NCI-H187 (cell line): Measurements from ENCODE around the gene SIGLEC10.

Experiments used
- DNase-seq, 2 experiments: peaks; one replicate each; lab custom pipeline; 2025; lab: John Stamatoyannopoulos, UW

Gene SIGLEC10

DNA sequence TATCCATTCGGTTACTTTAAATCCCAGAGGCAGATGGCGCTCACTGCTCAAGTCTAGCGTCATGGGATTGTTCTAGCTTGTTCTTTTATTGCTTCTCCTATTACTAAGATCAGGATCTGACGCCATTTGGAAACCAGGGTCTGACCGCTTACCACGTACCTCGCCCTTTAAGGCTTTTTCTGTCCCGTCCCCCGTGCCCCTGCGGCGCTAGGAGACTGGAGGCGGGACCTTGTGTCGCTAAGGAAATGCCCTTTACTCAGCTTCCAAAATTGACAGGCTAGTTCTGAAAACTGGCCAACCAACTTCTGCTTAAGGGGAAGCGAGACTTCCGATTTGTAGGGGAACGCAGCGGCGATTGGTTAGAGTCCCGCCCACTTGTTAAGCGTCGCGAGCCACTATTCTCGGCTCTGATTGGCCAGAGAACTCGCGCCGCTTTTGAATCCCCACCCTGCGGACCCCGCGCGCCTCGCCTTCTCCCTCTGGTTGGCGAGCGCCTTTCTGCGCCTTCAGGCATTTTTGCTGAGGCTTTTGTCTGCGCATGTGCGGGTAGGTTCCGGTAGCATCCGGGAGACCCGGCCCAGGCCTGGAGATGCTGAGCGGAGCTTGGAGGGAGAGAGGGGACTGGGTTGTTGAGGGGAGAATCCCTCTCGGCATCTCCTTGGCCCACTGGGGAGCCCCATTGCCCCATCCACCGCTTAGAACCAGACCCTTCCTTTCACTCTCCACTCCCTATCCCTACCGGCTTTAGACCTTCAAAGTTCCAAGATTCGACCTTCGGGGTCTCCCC is 23.2 kb downstream of the SIGLEC10 start:
- no peak for DNase-seq

DNA sequence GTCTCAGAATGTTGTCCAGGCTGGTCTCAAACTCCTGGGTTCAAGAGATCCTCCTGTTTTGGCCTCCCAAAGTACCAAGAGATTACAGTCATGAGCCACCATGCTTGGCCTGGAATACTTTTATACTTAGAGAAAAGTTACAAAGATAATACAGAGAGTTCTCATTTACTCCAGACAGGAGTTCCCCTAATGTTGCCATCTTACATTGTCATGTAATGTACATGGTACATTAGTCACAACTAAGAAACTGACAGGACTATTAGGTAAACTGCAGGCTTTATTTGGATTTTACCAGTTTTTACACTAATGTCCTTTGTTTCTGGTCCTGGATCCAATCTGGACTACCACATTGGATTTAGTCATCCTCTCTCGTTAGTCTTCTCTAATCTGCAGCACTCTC is 24.7 kb downstream of the SIGLEC10 start:
- DNase-seq, result no peak

DNA sequence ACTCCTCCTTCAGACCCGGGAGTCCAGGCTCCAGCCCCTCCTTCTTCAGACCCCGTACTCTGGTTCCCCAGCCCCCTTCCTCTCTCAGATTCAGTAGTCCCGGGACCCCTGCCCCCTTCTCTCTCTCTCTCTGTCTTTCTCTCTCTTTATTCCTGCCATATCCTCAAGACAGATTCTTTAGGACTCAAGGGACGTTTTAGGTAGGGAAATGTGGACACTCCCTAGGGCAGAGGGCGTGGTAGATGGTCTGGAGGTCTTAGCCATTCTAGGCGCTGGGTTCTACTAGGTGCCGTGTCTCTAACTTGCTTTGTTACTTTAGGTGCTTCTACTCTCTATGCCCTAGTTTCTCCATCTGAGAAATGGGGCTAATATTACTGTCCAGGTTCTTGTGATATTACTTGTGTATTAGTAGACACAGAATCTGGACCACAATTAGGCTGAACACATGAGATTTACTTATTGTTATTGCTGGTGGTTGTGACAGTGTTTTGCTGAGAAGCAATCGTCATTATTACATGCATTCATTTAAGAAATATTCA is 26.3 kb downstream of the SIGLEC10 start:
- no peak for DNase-seq

DNA sequence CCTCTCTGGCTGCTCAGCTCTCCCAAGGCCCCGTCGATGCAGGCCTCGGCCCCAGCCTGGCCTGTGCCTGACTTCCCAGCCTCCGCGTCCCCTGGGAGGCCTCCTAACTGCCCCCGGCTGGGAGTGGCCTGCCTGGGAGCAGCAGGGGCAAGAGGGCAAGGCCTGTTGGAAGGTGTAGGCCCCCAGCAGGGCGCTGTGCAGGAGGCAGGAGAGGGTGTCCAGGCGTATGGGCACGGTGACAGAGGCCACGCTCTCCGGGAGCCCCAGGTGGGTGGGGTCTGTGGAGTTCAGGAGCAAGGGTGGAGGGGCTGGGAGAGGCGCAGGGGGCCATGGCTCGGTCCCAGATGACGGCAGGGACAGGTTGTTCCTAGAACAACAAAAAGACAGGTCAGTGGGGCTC is 28.3 kb downstream of the SIGLEC10 start:
- DNase-seq, result no peak

DNA sequence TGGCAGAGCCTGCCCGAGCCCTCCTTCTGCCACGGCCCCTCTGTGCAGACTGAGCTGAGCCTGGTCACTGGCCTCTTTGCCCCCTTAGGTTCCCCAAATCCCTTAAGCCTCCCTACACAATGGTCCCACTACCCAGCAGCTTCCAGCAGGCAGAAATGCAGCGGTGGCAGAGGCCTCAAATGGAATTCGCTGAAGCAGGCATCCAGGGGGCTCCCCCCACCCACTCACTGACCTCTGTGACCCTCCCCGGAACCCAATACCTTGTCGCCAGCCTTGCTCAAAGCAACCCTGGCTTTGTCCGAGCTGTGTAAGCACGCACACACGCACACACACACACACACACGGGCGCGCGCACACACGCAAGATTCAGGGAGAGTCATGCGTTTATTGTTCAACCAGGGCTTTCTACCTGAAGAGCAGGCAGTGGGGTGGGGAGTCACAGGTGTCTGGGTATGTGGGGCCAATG is 29.5 kb downstream of the SIGLEC10 start, which contains the start of gene LIM2:
Gene LIM2 (minus strand): TSS at position 51 of the 466 bp plus-strand sequence. CDS start 531 bp downstream, outside the sequence.
- no peak for DNase-seq

DNA sequence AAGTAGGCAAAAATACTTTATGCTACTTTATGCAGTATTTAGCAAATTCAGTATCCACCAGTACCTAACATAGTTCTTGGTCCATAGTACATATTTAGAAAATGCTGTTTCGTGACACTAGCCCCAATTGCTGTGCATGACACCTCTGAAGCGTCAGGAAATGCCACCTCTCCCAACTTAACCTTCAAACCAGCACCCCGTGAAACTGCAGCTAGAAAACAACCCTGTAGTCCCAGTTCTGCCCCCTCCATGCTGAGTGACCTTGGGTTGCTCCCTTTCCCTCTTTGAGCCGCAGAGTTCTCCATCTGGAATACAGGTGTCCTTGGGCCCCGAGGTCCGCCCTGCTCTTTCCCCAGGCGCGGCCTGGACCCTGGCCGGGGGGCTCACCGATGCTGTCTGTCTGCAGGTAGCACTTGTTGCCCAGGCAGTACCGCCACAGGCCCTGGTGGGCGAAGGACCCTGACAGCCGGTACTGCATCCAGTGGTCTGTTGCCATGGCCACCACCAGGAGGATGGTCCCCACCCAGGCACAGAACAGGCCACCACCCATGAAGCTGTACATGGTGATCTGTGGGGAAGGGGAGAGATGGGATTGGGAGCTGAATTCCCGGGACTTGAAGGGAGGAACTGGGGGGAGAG is 30.4 kb downstream of the SIGLEC10 start:
- DNase-seq, result no peak

DNA sequence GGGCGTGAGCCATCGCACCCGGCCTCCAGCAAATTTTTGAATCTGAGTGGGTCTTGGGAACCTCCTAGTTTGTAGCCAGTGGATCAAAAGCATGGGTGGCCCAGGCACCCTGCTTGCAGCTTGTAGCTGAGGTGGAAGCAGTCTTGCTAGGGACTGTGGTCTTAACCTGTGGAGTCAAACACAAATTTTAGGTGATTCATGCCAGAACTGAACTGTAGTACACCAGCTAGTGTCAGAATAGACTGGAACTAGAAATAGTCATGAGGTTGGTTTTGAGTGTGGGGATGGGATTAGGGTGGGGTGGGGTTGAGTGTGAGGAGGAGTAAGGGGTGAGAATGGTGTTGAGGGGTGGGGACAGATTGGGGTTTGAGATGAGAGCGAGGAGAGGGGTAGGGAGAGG is 35.4 kb downstream of the SIGLEC10 start:
- DNase-seq, result no peak

DNA sequence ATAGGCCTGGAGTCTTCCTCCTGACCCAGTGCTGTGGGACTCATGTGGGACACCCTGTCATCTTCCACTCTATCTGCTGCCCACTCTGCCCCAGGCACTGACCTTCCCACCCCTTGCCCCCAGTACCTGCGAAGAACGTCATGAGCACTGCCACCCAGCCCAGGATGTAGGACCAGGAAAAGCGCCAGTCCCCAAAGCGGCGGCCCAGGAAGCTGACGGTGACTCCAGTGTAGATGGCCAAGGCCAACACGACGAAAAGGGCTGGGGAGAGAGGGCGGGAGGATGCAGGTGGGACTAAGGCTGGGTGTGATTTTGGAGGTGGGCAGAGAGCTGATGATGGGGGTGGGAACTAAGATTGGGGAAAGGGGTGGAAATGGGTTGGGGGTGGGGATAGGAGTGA is 37.1 kb downstream of the SIGLEC10 start:
- DNase-seq, result no peak

DNA sequence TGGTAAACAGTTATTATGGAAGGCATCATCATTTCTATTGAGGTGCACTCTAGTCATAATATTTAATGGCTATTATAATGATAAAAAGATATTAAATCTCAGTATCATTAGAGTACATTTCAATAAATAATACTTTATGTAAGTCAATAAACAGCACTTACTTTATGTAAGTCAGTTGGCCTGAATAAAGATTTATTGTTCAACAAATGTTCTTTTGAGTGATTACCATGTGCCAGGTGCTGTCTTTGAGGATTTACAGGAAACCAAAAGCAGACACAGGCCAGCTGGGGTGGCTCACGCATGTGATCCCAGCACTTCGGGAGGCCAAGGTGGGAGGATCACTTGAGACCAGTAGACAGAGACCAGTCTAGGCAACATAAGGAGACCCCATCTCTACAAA is 40.0 kb downstream of the SIGLEC10 start:
- no peak for DNase-seq

DNA sequence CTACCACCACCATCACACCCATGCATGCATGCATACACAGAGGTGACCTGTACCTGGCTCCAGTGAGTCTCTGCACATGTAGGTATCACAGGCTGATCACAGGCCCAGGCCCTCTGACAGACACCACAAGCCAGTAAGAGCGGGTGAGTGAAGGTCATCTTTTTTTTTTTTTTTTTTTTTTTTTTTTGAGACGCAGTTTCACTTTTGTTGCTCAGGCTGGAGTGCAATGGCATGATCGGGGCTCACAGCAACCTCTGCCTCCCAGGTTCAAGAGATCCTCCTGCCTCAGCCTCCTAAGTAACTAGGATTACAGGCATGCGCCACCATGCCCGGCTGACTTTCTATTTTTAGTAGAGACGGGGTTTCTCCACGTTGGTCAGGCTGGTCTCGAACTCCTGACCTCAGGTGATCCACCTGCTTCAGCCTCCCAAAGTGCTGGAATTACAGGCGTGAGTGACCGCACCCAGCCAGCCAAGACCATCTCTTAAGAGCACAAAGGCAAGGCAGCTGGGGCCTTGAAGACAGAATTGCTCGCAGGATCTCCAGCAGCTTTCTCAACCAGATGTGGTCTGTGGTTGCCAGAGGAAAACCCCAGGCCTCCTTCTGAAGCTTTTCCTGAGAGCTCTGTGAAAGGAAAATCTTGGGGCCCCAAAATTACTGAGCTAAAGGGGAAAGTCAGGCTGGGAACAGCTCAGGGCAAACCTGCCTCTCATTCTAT is 41.8 kb downstream of the SIGLEC10 start:
- DNase-seq, result no peak

DNA sequence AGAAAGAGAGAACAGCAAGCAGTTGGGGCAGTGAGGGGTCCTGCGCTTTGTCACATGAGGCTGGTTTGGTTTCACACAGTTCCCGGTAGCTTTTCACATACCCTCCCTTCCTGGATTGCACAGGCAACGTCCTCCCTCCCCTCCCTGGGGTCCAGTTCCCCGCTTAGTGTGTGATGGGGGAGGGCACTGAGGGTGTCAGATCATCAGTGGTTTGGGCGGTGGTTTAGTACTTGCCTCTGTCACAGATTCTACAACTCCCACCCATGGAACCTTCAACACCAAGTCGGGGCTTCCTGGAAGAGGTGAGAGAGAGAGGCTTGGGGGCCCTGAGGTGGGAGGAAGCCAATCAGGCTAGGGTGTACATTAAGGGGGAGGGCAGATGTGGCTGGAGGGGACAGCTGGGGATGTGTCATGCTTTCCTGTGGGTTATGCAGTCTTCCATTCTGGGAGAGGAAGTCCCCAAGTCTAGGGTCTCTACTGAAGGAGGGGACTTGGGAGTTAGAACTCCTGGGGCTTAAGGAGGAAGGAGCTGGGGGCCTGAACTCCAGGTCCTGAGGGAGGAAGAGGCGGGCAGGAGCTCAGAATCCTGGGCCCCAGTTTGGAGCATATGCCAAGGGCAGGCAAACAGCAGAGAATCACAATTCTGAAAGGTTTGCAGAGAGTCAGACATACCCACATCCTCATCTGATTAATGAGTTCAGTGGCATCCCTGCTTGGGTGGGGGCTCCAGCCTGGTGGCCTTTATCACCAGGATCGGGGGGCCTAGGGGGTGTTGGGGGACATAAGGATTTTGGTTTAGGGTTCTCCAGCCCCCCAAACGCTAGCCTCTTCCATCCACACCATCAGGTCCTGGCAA is 44.6 kb downstream of the SIGLEC10 start, which contains the start of gene NKG7:
Gene NKG7 (minus strand): TSS at position 6 of the 856 bp plus-strand sequence. CDS start 119 bp downstream, outside the sequence.
- DNase-seq, result no peak

DNA sequence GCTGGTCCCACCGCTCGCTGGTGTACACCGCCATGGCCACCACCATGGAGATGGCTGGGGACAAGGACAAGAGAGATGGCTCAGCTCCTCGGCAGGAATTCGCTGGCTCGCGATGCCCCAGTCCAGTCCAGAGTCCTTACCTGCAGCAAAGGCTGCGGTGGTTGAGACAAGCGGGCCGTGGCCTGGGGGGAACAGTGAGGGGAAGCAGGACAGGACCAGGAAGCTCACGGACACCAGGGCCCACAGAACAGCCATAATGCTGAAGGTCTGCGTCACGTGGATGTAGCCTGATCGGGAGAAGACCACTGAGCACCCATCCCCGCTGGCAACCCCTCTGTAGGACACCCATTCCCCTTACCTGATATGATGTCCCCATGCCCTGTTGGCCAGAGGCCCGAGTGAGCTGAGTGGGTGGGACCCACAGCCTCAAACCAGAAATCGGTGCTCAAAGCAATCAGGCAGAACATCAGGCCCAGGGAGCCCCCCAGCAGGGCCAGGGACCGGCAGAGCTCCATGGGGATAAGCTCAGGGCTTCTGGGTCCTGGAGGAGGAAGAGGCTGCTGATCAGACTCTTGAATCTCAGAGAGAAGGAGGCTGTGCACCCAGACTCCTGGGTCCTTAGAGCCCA is 45.3 kb downstream of the SIGLEC10 start:
- no peak for DNase-seq

DNA sequence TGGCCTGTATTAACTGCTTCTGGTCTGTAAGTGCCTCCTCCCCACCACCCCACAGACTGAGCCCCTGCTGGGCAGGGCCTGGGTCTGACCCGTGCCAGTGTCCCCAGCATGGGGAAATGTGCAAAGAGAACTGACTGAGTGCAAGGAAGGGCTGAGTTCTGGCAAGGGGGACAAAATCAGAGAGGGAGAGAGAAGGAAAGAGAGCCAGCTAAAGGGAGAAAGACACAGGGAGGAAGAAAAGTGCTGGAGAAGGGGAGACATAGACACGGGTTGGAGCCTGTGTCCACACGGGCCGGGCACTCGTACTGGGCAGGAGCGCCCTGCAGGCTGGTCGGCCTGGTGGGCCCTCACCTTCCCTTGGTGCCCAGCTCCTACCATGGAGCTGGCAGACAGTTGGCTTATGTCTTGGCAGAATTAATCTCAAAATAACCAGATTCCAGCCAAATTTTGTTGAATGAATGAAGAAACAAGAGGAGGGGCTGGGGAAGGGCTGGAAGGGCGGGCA is 46.2 kb downstream of the SIGLEC10 start:
- DNase-seq, result no peak

DNA sequence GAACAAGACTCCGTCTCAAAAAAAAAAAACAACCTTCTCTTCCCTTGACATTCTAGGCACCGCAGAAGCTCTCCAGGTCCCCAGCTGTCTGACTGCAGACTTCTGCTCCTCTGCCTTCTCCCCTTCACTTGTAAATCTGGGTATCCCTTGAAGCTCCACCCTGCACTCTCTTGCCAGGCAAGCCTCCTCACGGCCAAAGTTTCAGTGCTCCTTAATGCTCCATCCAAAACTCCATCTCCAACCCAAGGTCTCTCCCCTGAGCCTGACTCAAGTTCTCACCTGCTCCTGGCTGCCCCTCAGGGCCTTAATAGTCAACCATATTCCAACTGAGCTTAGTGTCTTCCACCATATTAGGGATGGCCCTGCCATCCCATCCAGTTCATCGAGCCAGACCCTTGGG is 47.2 kb downstream of the SIGLEC10 start:
- DNase-seq, result no peak

DNA sequence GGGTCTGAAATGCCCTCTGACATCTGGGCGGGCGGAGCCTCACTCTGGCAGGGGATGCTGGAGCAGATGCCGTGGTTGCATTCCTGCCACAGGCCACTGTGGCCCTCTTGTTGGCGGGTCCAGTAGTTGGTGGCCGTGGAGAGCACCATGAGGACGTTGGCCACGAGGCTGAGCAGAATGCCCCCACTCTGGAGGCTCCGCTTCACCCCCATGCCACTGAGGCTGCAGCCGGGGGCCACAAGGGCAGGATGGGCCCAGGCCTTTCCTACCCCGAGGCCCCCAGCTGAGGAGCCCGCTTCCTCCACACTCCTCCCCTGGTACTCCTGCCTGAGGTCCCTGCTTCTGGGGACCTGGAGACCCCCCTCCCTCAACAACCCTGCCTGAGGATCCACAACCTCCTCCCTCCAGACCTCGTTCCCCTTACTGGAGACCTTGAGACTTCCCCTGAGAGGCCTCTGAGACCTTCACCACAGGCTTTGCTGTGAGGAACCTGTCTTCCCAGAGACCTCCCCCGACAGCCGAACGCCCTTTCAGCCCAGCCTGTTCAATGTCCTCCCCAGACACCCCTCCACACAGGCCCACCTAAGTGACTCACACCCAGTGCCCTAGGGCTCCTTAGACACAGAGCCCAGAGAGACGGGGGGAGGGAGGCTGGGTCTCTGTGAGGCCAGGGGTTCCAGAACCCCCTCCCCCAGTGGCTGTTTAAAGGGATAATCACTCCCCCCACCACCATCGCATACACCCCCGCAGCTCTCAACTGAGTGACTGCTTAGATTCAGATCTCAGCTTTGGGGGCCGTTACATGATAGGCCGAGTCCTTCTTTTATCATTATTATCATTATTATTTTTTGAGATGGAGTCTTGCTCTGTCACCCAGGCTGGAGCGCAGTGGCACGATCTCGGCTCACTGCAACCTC is 48.8 kb downstream of the SIGLEC10 start, which contains the start of gene CLDND2:
Gene CLDND2 (minus strand): TSS at position 638 of the 917 bp plus-strand sequence. CDS start 426 bp downstream, at position 212.
- no peak for DNase-seq

DNA sequence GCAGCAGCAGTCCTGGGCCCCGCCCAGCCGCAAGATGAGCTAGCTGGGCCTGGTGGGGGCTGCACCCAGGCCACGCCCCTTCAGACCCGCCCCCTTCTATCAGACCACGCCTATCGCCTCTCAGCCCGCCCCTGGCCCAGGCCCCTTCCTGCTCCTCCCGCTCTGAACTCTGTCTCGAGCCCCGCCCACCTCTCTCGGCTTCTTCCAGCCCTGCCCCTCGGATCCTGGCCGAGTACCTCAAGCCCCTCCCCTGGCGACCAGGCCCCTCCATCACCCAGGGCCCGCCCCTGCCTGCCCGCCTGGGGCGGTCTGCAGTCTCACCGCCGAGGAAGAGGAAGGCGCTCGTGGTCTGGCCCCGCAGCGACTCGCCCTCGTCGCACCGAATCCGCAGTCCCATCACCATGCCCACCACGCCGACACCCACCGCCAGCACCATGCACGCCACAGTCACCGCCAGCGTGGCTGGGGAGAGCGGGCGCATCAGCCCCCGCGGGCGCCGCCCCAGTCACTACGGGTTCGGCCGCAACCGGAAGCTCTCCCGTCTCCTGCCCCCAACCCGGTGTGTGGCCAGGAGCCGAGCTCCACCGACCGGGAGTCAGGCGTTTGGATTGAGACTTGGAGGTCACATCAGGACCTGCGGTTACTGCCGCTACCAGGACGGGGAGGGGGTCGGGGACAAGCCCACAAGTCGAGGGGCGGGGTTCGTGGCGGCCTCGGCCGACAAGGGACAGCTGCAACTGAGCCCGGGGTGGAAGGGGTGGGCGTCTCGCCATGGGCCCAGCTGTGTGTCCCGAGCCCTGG is 49.7 kb downstream of the SIGLEC10 start:
- DNase-seq, result no peak

DNA sequence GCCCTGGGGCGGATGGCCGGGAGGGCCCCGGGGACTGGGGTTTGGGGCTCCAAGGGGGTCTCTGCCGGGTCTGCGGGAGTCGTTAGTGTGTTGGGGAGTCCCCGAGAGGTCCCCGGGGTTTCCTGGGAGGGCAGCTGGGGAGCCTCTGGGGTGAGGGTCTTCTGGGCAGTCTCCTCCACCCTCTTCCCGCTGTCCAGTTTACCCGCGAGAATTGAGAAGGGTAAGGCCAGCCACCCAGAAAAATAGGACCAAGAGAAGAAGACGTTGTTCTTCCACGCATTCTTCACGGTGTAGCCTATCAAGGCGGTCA is 50.2 kb downstream of the SIGLEC10 start:
- no peak for DNase-seq

DNA sequence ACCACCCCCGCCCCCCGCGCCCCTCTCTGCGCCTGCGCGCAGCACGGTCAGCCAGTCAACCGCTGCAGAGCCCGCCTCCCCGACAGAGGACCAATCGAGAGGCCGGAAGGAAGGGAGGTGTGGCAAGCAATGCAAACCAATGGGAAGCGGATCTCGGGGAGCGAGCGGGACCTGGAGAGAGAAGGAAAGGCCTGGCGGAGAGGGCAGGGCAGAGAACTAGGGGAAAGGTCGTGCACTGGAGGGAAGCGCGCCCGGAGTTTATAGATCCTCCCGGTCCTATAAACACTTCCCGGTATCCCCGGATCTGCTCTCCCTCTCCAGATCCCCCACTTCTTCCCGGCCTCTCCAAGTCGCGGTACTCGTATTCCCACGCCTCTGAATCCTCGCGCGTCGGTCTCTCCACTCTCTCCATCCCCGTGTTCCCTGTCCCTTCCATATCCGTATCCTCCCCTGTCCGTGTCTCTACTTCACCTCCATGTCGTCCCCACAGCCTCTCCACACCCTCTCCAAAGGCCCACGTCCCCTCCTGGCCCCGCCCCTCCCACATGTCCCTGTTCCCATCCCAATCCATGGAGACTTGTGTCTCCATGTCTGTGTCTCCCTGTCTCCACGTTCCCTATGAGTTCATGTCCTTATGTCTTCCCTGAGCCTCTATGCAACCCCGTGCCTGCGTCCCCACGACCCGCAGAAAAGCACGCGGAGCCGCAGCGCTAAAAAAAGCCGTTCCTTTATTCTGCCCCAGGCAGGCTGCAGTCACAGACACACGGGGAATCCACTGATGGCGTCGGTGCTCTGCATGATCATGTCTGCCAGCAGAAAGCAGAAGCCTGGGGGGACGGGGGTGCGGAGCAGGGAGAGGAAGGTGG is 50.8 kb downstream of the SIGLEC10 start:
- DNase-seq, result no peak
